ENCODE results near the gene XPO1. TPM values are rescaled to one million over a fixed set of nuclear protein-coding genes. Genes with fewer than 3 reads are reported as not detected.

XPO1 gene
- total and polyA plus RNA-seq, 4 donors: 15.0 to 149 (median 41.3) TPM

DNA sequence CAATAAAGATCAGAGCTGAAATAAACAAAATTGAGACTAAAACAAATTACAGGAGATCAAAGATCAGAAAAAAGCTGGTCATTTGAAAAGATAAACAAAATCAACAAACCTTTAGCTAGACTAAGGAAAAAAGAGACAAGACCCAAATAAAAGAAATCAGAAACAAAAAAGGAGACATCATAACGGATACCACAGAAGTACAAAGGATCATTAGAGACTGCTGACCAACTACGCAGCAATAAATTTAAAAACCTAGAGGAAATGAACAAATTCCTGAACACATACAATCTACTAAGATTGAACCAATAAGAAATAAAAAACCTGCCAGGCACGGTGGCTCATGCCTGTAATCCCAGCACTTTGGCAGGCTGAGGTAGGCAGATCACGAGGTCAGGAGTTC, 101.0 kb downstream of the XPO1 start:
- Histone ChIP-seq H3K4me1 (ENCODE audit: control insufficient read depth in 4 of 4, insufficient read depth in 4 of 4, low read length in 3 of 4) (peaks cover 11 to 47% (median 24%) of the 10 kb centered on the region in 4 donors), H3K9ac (ENCODE audit: low read depth in 1 of 2, low read length in 2 of 2) (peak overlapping the region in 1 of 2 donors; percentile 17), H3K9me3 (ENCODE audit: control insufficient read depth in 4 of 4, low read length in 3 of 4) (no peaks in the 10 kb centered on the region), H3K27me3 (ENCODE audit: control insufficient read depth in 4 of 4, insufficient read depth in 4 of 4, low read length in 3 of 4) (no peaks in the 10 kb centered on the region), H3K36me3 (ENCODE audit: control insufficient read depth in 4 of 4, insufficient read depth in 3 of 4, low read depth in 1 of 4, low read length in 3 of 4) (no peaks in the 10 kb centered on the region), H3K4me3 (ENCODE audit: low read depth in 1 of 3, low read length in 3 of 3) (peak overlapping the region in 1 of 3 donors; percentile 5), H3K27ac (ENCODE audit: low read depth in 1 of 2, low read length in 2 of 2) (peak overlapping the region; percentile 64 to 80)
- DNase-seq (ENCODE audit: low spot score): no peak
- 40% methylated on average over 4 of the region's 4 CpGs for WGBS
- TF ChIP-seq FOXA1 (IDR thresholded peaks at IDR 0.05) (no peak), TAF1 (conservative IDR thresholded peaks at IDR 0.05) (no peak), HNF4G (IDR thresholded peaks at IDR 0.05) (no peak), HNF4A (conservative IDR thresholded peaks at IDR 0.05) (no peak)

DNA sequence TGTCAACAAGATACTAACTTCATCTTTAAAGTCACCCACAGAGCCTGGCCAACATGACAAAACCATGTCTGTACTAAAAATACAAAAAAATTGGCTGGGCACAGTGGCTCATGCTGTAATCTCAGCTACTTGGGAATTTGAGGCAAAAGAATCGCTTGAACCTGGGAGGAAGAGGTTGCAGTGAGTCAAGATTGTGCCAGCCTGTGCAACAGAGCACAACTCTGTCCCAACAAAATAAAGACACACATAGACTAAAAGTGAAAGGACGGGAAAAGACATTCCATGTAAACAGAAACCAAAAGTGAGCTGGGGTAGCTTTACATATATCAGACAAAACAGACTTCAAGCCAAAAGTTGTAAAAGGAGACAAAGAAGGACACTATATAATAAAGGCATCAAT, 102.1 kb downstream of the XPO1 start:
- TF ChIP-seq FOXA2 (IDR thresholded peaks at IDR 0.05) (no peak), FOXA1 (IDR thresholded peaks at IDR 0.05) (no peak), SP1 (IDR thresholded peaks at IDR 0.05) (peak; percentile 21), NR2F2 (IDR thresholded peaks at IDR 0.05) (no peak), YY1 (IDR thresholded peaks at IDR 0.05) (no peak), HNF4G (IDR thresholded peaks at IDR 0.05) (no peak), GABPA (IDR thresholded peaks at IDR 0.05 in 1 of 2, conservative IDR thresholded peaks at IDR 0.05 in 1 of 2) (no peak), HNF4A (conservative IDR thresholded peaks at IDR 0.05) (peak; percentile 19 to 35), MAX (IDR thresholded peaks at IDR 0.05) (no peak), TAF1 (conservative IDR thresholded peaks at IDR 0.05) (no peak), EGR1 (IDR thresholded peaks at IDR 0.05; ENCODE audit: low read depth in 2 of 2) (no peak), RXRA (IDR thresholded peaks at IDR 0.05) (peak in 1 of 2 donors; percentile 16), ZBTB33 (IDR thresholded peaks at IDR 0.05) (no peak), JUND (IDR thresholded peaks at IDR 0.05) (no peak), RAD21 (IDR thresholded peaks at IDR 0.05) (peak in 1 of 2 donors; percentile 22), REST (IDR thresholded peaks at IDR 0.05) (no peak)
- TF ChIP-seq, protein P1, sequence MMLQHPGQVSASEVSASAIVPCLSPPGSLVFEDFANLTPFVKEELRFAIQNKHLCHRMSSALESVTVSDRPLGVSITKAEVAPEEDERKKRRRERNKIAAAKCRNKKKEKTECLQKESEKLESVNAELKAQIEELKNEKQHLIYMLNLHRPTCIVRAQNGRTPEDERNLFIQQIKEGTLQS (IDR thresholded peaks at IDR 0.05): peak; percentile 42
- TF ChIP-seq, protein P2, sequence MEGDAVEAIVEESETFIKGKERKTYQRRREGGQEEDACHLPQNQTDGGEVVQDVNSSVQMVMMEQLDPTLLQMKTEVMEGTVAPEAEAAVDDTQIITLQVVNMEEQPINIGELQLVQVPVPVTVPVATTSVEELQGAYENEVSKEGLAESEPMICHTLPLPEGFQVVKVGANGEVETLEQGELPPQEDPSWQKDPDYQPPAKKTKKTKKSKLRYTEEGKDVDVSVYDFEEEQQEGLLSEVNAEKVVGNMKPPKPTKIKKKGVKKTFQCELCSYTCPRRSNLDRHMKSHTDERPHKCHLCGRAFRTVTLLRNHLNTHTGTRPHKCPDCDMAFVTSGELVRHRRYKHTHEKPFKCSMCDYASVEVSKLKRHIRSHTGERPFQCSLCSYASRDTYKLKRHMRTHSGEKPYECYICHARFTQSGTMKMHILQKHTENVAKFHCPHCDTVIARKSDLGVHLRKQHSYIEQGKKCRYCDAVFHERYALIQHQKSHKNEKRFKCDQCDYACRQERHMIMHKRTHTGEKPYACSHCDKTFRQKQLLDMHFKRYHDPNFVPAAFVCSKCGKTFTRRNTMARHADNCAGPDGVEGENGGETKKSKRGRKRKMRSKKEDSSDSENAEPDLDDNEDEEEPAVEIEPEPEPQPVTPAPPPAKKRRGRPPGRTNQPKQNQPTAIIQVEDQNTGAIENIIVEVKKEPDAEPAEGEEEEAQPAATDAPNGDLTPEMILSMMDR (IDR thresholded peaks at IDR 0.05; ENCODE audit: low read depth, low read length, missing input control): no peak
- Histone ChIP-seq H3K4me1 (ENCODE audit: control insufficient read depth in 4 of 4, insufficient read depth in 4 of 4, low read length in 3 of 4) (peaks cover 11 to 41% (median 22%) of the 10 kb centered on the region in 4 donors), H3K36me3 (ENCODE audit: control insufficient read depth in 4 of 4, insufficient read depth in 3 of 4, low read depth in 1 of 4, low read length in 3 of 4) (no peaks in the 10 kb centered on the region), H3K4me3 (ENCODE audit: low read depth in 1 of 3, low read length in 3 of 3) (peak overlapping the region; percentile 30 to 53 (median 50)), H3K27me3 (ENCODE audit: control insufficient read depth in 4 of 4, insufficient read depth in 4 of 4, low read length in 3 of 4) (no peaks in the 10 kb centered on the region), H3K27ac (ENCODE audit: low read depth in 1 of 2, low read length in 2 of 2) (peak overlapping the region; percentile 64 to 80), H3K9me3 (ENCODE audit: control insufficient read depth in 4 of 4, low read length in 3 of 4) (no peaks in the 10 kb centered on the region), H3K9ac (ENCODE audit: low read depth in 1 of 2, low read length in 2 of 2) (peak overlapping the region; percentile 1 to 41)
- 12% methylated on average over 2 of the region's 2 CpGs for WGBS
- no peak for DNase-seq (ENCODE audit: low spot score)
